ENCODE results near the gene S100A8.

S100A8 gene

GRCh38 chr1:153345187-153346076 is 45.4 kb downstream of the S100A8 start:
- DNase-seq: no peak

- DNase-seq: no peak
Measured at GRCh38 chr1:153344718-153345025, 46.2 kb downstream of the S100A8 start.

DNA sequence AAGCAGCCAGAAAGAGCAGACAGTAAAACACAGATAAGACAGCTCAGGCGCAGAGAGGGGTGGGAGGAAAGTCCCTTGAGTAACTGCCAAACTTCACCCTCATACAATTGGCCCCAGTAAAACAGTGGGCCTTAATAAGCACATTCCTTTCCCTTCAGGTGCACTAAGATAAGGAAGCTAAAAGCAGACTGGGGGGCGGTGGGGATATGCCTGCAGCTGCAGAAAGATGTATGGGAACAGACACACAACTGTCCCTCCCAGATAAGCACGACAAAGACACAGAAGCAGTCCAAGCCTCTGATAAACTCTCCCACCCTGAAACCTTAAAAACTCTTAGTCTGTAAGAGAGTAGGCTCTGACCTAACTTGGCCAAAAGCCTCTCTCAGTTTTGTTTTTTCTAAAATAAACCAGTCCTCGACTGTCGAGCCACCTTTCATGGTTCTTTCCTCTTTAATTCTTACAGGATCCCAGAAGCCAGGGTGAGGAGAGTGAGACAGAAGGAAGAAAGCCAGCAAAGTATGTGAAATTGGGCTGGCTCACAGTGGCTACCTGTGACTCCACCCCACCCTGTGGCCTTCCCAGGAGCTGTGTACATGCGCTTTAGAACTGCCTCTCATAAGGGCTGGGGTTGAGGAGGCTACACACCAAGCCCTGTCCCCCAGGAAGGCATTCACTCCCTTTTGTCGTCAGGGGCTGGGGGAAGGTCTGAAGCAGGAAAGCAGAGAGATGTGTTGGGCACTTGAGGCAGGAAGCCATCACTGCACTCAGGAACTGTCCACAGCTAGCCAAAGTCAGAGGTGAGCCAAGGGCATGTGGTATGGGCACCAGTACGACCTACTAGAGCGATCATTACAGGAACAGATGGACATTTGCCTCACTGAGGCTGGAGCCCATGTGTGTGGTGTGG is 46.8 kb downstream of the S100A8 start:
- DNase-seq: no peak

DNA sequence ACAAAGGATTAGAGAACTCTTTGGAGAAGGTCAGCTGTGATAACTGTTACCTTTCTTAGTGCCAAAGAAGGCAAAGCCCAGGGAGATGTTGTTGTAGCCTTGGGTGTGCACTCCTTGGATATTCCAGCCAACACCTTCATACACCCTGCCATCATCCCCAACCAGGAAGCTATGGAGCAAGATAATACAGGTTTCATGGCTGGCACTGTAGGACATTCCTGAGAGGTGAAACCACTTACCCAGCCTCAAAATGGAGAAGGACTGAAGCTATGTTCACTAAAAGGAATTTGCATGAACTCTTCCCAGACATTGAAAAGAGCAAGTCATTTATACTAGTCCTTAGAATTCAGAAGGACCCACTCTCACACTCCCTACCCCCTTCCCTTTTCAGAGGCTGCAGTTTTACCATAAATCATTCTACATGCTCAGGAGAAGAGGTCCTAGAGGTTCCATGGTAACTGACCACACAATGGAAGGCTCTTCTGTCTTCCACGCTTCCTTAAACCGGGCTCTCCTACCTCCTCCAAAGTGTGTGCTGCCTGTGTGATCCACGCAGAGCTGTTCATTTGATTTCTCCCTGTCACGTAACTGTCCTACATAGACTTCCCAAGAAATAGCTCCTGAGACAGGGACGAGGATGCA is 47.7 kb downstream of the S100A8 start:
- no peak for DNase-seq

- DNase-seq: no peak
Measured at GRCh38 chr1:153342178-153342577, 48.7 kb downstream of the S100A8 start.

- no peak for DNase-seq
Measured at GRCh38 chr1:153341431-153341934, 49.4 kb downstream of the S100A8 start.

DNA sequence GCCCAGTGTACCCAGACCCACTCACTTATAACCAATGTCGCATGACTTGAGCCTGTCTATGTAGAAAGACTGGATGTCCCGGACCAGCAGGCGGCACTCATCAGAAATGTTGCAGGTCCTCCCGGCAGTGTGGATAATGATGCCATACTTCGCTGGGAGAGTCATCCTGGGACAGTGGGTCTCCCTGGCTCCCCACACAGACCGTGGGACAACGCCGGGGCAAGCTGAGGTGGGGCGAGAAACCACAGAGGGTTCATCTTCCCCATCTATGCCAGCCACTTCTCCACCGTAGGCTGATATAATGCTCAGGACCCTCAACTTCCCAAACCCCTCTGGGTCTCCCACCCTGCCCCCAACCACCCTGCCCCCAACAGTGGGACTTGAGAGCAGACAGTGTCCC is 50.5 kb downstream of the S100A8 start:
- DNase-seq: no peak
